Measurements from ENCODE around the gene PCDHGB6. TPM values are rescaled to one million over a fixed set of nuclear protein-coding genes. Genes with fewer than 3 reads are reported as not detected.
A peak's percentile ranks its signal among the peaks of the same experiment; 100 is the strongest.
"Not testable (repeated sequence)": the region's sequence is repeated elsewhere in the genome, so short reads cannot be mapped to it uniquely, and the experiment has no call there.

The PCDHGB6 gene
- total RNA-seq, 3 donors from 2014 or later (not counting 1 experiment from before 2014, with no cell fraction given), result 2.1 to 5.9 (median 2.9) TPM

GRCh38 chr5:141430332-141431113 is 22.7 kb downstream of the PCDHGB6 start, which contains the start of gene PCDHGA12:
Gene PCDHGA12, plus strand, starts transcription at chr5:141430507. Its CDS starts 253 bp downstream, at chr5:141430760.
- Mint-ChIP-seq H3K27ac (peak within 1 kb of the TSS in 1 of 2 donors; percentile 54), H3K36me3 (peaks cover 9% of the 10 kb centered on the region), H3K4me1 (peaks cover 8 to 16% of the 10 kb centered on the region in 2 donors), H3K4me3 (peak within 1 kb of the TSS; percentile 68), H3K27me3 (ENCODE audit: low read depth in 2 of 2) (peaks cover 34 to 43% of the 10 kb centered on the region in 2 donors), H3K9me3 (peaks cover 3 to 14% of the 10 kb centered on the region in 2 donors)
- WGBS (ENCODE audit: insufficient coverage), result 19% methylated on average over 33 of the region's 33 CpGs
- TF ChIP-seq CTCF (IDR thresholded peaks at IDR 0.05), result peak; percentile 8
- DNase-seq (no peak), ATAC-seq (peak; percentile 54 to 64 (median 60))
- intact Hi-C loops (cut with micrococcal nuclease), result no loop called here
- Histone ChIP-seq H3K4me3 (ENCODE audit: low read length) (peak within 1 kb of the TSS; percentile 7), H3K9me3 (ENCODE audit: control insufficient read depth, insufficient read depth, low read length) (peaks cover 24% of the 10 kb centered on the region), H3K27ac (ENCODE audit: low read length) (no peak within 1 kb of the TSS), H3K36me3 (ENCODE audit: control insufficient read depth, insufficient read depth, low read length) (no peaks in the 10 kb centered on the region), H3K4me1 (ENCODE audit: control insufficient read depth, insufficient read depth, low read length) (peaks cover 15% of the 10 kb centered on the region), H3K27me3 (ENCODE audit: control insufficient read depth, insufficient read depth, low read length) (peaks cover 66% of the 10 kb centered on the region)

GRCh38 chr5:141431286-141431685 is 23.5 kb downstream of the PCDHGB6 start:
- peaks cover 62% of the 10 kb centered on the region for H3K27me3 ChIP-seq (ENCODE audit: control insufficient read depth, insufficient read depth, low read length)
- no peak overlapping the region for H3K27ac ChIP-seq (ENCODE audit: low read length)
- Mint-ChIP-seq H3K27me3 (ENCODE audit: low read depth in 2 of 2) (peaks cover 34 to 40% of the 10 kb centered on the region in 2 donors), H3K4me3 (peak overlapping the region; percentile 47), H3K27ac (no peak overlapping the region), H3K36me3 (peaks cover 9% of the 10 kb centered on the region), H3K4me1 (peaks cover 8 to 16% of the 10 kb centered on the region in 2 donors), H3K9me3 (peaks cover 3 to 14% of the 10 kb centered on the region in 2 donors)
- H3K9me3 ChIP-seq (ENCODE audit: control insufficient read depth, insufficient read depth, low read length), result peaks cover 24% of the 10 kb centered on the region
- peaks cover 15% of the 10 kb centered on the region for H3K4me1 ChIP-seq (ENCODE audit: control insufficient read depth, insufficient read depth, low read length)
- no peak for TF ChIP-seq CTCF (IDR thresholded peaks at IDR 0.05)
- no peak for DNase-seq
- no peaks in the 10 kb centered on the region for H3K36me3 ChIP-seq (ENCODE audit: control insufficient read depth, insufficient read depth, low read length)
- intact Hi-C loops (cut with micrococcal nuclease), result no loop called here
- H3K4me3 ChIP-seq (ENCODE audit: low read length), result peak overlapping the region; percentile 7
- peak in 2 of 3 donors; percentile 24 to 48 for ATAC-seq
- WGBS (ENCODE audit: insufficient coverage), result 19% methylated on average over 37 of the region's 37 CpGs

DNA sequence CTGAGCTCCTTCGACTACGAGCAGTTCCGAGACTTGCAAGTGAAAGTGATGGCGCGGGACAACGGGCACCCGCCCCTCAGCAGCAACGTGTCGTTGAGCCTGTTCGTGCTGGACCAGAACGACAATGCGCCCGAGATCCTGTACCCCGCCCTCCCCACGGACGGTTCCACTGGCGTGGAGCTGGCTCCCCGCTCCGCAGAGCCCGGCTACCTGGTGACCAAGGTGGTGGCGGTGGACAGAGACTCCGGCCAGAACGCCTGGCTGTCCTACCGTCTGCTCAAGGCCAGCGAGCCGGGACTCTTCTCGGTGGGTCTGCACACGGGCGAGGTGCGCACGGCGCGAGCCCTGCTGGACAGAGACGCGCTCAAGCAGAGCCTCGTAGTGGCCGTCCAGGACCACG is 24.5 kb downstream of the PCDHGB6 start:
- H3K27me3 ChIP-seq (ENCODE audit: control insufficient read depth, insufficient read depth, low read length), result peaks cover 62% of the 10 kb centered on the region
- peaks cover 34 to 44% of the 10 kb centered on the region in 2 donors for H3K27me3 Mint-ChIP-seq (ENCODE audit: low read depth in 2 of 2)
- 39% methylated on average over 31 of the region's 38 CpGs for WGBS (ENCODE audit: insufficient coverage)
- H3K27ac Mint-ChIP-seq; intact Hi-C loops (cut with micrococcal nuclease); H3K27ac ChIP-seq (ENCODE audit: low read length); DNase-seq; H3K4me3 ChIP-seq (ENCODE audit: low read length); ATAC-seq; H3K4me3 Mint-ChIP-seq; H3K36me3 ChIP-seq (ENCODE audit: control insufficient read depth, insufficient read depth, low read length); H3K36me3 Mint-ChIP-seq: not testable (repeated sequence)
- H3K4me1 Mint-ChIP-seq, result peaks cover 8 to 16% of the 10 kb centered on the region in 2 donors
- peaks cover 15% of the 10 kb centered on the region for H3K4me1 ChIP-seq (ENCODE audit: control insufficient read depth, insufficient read depth, low read length)
- peaks cover 3 to 14% of the 10 kb centered on the region in 2 donors for H3K9me3 Mint-ChIP-seq
- peaks cover 24% of the 10 kb centered on the region for H3K9me3 ChIP-seq (ENCODE audit: control insufficient read depth, insufficient read depth, low read length)

GRCh38 chr5:141432726-141433125 is 24.9 kb downstream of the PCDHGB6 start:
- Histone ChIP-seq H3K4me1 (ENCODE audit: control insufficient read depth, insufficient read depth, low read length) (peaks cover 15% of the 10 kb centered on the region), H3K27me3 (ENCODE audit: control insufficient read depth, insufficient read depth, low read length) (peaks cover 59% of the 10 kb centered on the region), H3K9me3 (ENCODE audit: control insufficient read depth, insufficient read depth, low read length) (peaks cover 24% of the 10 kb centered on the region)
- H3K4me1 Mint-ChIP-seq, result peaks cover 8 to 16% of the 10 kb centered on the region in 2 donors
- H3K36me3 Mint-ChIP-seq; H3K4me3 ChIP-seq (ENCODE audit: low read length); DNase-seq; H3K36me3 ChIP-seq (ENCODE audit: control insufficient read depth, insufficient read depth, low read length); H3K27ac ChIP-seq (ENCODE audit: low read length); H3K27ac Mint-ChIP-seq; ATAC-seq; H3K4me3 Mint-ChIP-seq; intact Hi-C loops (cut with micrococcal nuclease): not testable (repeated sequence)
- 38% methylated on average over 28 of the region's 29 CpGs for WGBS (ENCODE audit: insufficient coverage)
- H3K9me3 Mint-ChIP-seq, result peaks cover 3 to 14% of the 10 kb centered on the region in 2 donors
- peaks cover 34 to 44% of the 10 kb centered on the region in 2 donors for H3K27me3 Mint-ChIP-seq (ENCODE audit: low read depth in 2 of 2)
